A549 treated with AZD9567 at 1 μM for 4 hours (cell line): ENCODE results near the gene FAAH. TPM values are rescaled to one million over a fixed set of nuclear protein-coding genes. Genes with fewer than 3 reads are reported as not detected.

Experiments used
- total RNA-seq: library from RNA; stranded (reverse); fragments of 200-300 nt; extraction: Qiagen RNA extraction; gene quantifications from 5 replicates; pipeline ENCODE4 v1.2.3, GENCODE V29; 2022; ENCODE audit not compliant: insufficient read depth

Gene FAAH
- 0.65 to 1.3 TPM (median 0.78 TPM) in 4 of 5 replicates, not detected in the other for total RNA-seq

DNA sequence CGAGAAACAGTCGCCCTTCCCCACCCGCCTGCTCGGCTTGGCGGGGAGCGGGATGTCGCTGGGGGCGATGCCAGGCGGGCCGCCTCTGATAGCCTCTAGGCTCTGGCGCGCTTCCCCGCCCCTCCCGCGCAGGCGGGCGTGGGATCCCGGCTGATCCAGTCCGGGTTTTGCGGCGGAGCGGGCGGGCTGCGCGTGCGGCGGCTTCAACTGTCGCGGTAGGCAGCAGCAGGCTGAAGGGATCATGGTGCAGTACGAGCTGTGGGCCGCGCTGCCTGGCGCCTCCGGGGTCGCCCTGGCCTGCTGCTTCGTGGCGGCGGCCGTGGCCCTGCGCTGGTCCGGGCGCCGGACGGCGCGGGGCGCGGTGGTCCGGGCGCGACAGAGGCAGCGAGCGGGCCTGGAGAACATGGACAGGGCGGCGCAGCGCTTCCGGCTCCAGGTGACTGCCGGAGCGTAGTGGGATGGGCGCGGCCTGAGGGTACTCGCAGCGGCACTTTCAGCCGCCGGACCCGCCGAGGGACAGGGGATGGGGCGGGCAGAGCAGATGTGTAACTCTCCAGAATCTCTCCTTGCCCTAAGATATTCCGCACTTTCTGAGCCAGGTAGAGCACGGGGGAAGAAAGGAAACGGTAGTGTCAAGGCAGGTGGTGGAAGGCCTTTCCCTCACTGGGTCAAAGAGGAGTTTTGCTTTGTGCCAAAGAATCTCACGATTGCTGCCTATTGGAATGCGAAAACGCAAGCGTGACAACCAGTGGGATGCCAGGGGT, at the start of gene FAAH:
Gene FAAH (plus strand): TSS at position 210 of the 764 bp plus-strand sequence. CDS start 32 bp downstream, at position 242.

Other genes starting within 250 kb of the FAAH start
- gene TSPAN1, start 219.2 kb upstream of the FAAH start, total RNA-seq: 2.2 to 5.4 TPM (median 2.4 TPM) in 5 replicates
- gene P3R3URF, start 217.8 kb upstream of the FAAH start, total RNA-seq: not detected in 5 replicates
- gene POMGNT1, start 195.9 kb upstream of the FAAH start, total RNA-seq: 28.7 to 48.3 TPM (median 43.6 TPM) in 5 replicates
- not detected in 5 replicates for gene LURAP1, start 191.0 kb upstream of the FAAH start, total RNA-seq
- gene RAD54L, start 146.6 kb upstream of the FAAH start, total RNA-seq: 10.1 to 13.2 TPM (median 11.1 TPM) in 5 replicates
- gene LRRC41, start 90.7 kb upstream of the FAAH start, total RNA-seq: 42.1 to 43.9 TPM (median 43.7 TPM) in 5 replicates
- gene UQCRH, start 90.6 kb upstream of the FAAH start, total RNA-seq: 396 to 435 TPM (median 414 TPM) in 5 replicates
- gene NSUN4, start 53.5 kb upstream of the FAAH start, total RNA-seq: 11.7 to 14.5 TPM (median 13.5 TPM) in 5 replicates
- gene DMBX1, start 95.5 kb downstream of the FAAH start, total RNA-seq: 0.68 to 1.00 TPM (median 0.80 TPM) in 5 replicates
- not detected in 5 replicates for gene KNCN, start 157.3 kb downstream of the FAAH start, total RNA-seq
- gene MKNK1, start 210.0 kb downstream of the FAAH start, total RNA-seq: 20.5 to 29.1 TPM (median 21.0 TPM) in 5 replicates
- 2.1 to 3.8 TPM (median 3.1 TPM) in 5 replicates for gene MOB3C, start 222.5 kb downstream of the FAAH start, total RNA-seq